Transverse colon (tissue), 4 donors: ENCODE measurements around the gene OR10H1. TPM values are rescaled to one million over a fixed set of nuclear protein-coding genes. Genes with fewer than 3 reads are reported as not detected.
"Not testable (repeated sequence)": the region's sequence is repeated elsewhere in the genome, so short reads cannot be mapped to it uniquely, and the experiment has no call there.

Experiments used
- DNase-seq: peaks from one replicate; pipeline ENCODE4 v3.0.0-alpha.2; 2019
- H3K27ac ChIP-seq, 4 donors: fragments of 200-600 bp; sonication (generic); 2 replicates each; pipeline ENCODE4 v1.5.1; 2016 to 2018; ENCODE audit warnings: inconsistent platforms in 4 of 4
- H3K27me3 ChIP-seq: fragments of 200-600 bp; sonication (generic); 2 replicates; pipeline ENCODE4 v1.5.1; 2017; ENCODE audit warnings: inconsistent platforms
- H3K36me3 ChIP-seq, 4 donors: fragments of 200-600 bp; sonication (generic); 2 replicates each; pipeline ENCODE4 v1.5.1; 2017 to 2019; ENCODE audit warnings: inconsistent platforms in 4 of 4
- H3K4me1 ChIP-seq, 4 donors: fragments of 200-600 bp; sonication (generic); 2 replicates each; pipeline ENCODE4 v1.5.1; 2017 to 2020; ENCODE audit warnings: inconsistent platforms in 4 of 4
- H3K4me3 ChIP-seq, 4 donors: fragments of 200-600 bp; sonication (generic); 1 replicate in 1 of 4; 2 replicates in 3 of 4; pipeline versions ENCODE4 v1.5.1 to v1.6.1; 2017 to 2019; ENCODE audit warnings: inconsistent platforms in 4 of 4
- H3K9me3 ChIP-seq, 2 donors: fragments of 200-600 bp; sonication (generic); 2 replicates each; pipeline ENCODE4 v1.5.1; 2017 to 2019; ENCODE audit warnings: inconsistent platforms in 2 of 2
- CTCF ChIP-seq, 5 experiments: fragments of 200-600 bp in 3 of 5; fragments of 450-650 bp in 2 of 5; sonication (generic) in 3 of 5; IDR thresholded peaks; 1 replicate in 2 of 5; 2 replicates in 3 of 5; pipeline ENCODE4 v1.5.1; 2016 to 2017; ENCODE audit warnings: antibody characterized with exemption in 5 of 5, inconsistent platforms in 3 of 5, mild to moderate bottlenecking in 2 of 5, moderate library complexity in 1 of 5
- EP300 ChIP-seq: sonication (generic); formaldehyde crosslinking; IDR thresholded peaks from one replicate; pipeline ENCODE4 v1.6.1; 2017; ENCODE audit warnings: antibody characterized with exemption, low read depth
- POLR2A ChIP-seq: fragments of 450-650 bp; IDR thresholded peaks from one replicate; pipeline ENCODE4 v1.6.1; 2016; ENCODE audit warnings: antibody characterized with exemption, mild to moderate bottlenecking, moderate library complexity
- POLR2AphosphoS5 ChIP-seq, 3 donors: sonication (generic); formaldehyde crosslinking; IDR thresholded peaks; one replicate each; pipeline ENCODE4 v1.6.1; 2016; ENCODE audit warnings: antibody characterized with exemption in 3 of 3
- WGBS, 2 donors: methylation state at CpG; one replicate each; pipeline ENCODE4 v1.1.5; 2018; ENCODE audit warnings: low coverage in 1 of 2; 5-methylcytosine and 5-hydroxymethylcytosine counted together
- in situ Hi-C, 4 donors: fragments of 200-750 bp; cut with MboI; loops; one replicate each; pipeline versions ENCODE4 v1.15.0 to v1.15.1; 2017; ENCODE audit warnings: low sequenced_read_pairs in 3 of 4, low pct_ligation_motif_present in 1 of 4, low pct_unique_long_range_greater_than_20kb in 1 of 4
- intact Hi-C: fragments of 100-400 bp; cut with DNase I; formaldehyde crosslinking; loops from one replicate; pipeline ENCODE4 v1.15.1; 2023; ENCODE audit warnings: low total_unique reads
- total RNA-seq, 4 donors: library from RNA; depleted of rRNA; stranded (reverse); fragments of >200 nt; gene quantifications; one replicate each; pipeline ENCODE4 v1.1.0, GENCODE V29; 2016

The OR10H1 gene
- total RNA-seq, 4 donors from 2014 or later = not detected

- Histone ChIP-seq H3K36me3 (no peaks in the 10 kb centered on the region), H3K4me3 (no peak overlapping the region), H3K27ac (no peak overlapping the region), H3K27me3 (no peaks in the 10 kb centered on the region), H3K4me1 (no peaks in the 10 kb centered on the region), H3K9me3 (no peaks in the 10 kb centered on the region)
- intact Hi-C loops (no loop called here), in situ Hi-C loops (no loop called here)
- no peak for DNase-seq
- TF ChIP-seq POLR2AphosphoS5 (IDR thresholded peaks at IDR 0.05) (no peak), POLR2A (no peak), CTCF (IDR thresholded peaks at IDR 0.05) (no peak), EP300 (no peak)
- WGBS, 2 donors = 69 to 74% methylated on average over 2 to 6 of the region's 6 CpGs
These were observed 45.1 kb upstream of the OR10H1 start for GRCh38 chr19:15860522-15860921.

- in situ Hi-C loops (no loop called here), intact Hi-C loops (no loop called here)
- Histone ChIP-seq H3K9me3 (no peaks in the 10 kb centered on the region), H3K27ac (no peak overlapping the region), H3K27me3 (no peaks in the 10 kb centered on the region), H3K4me3 (no peak overlapping the region), H3K36me3 (no peaks in the 10 kb centered on the region), H3K4me1 (no peaks in the 10 kb centered on the region)
- TF ChIP-seq POLR2A (no peak), EP300 (no peak), CTCF (IDR thresholded peaks at IDR 0.05) (no peak), POLR2AphosphoS5 (IDR thresholded peaks at IDR 0.05) (no peak)
- DNase-seq = no peak
- WGBS, 2 donors = 68 to 92% methylated on average over 4 to 6 of the region's 6 CpGs
These were observed 43.7 kb upstream of the OR10H1 start for GRCh38 chr19:15859187-15859586.

- Histone ChIP-seq H3K36me3 (no peaks in the 10 kb centered on the region), H3K27me3 (no peaks in the 10 kb centered on the region), H3K27ac (no peak overlapping the region), H3K4me1 (no peaks in the 10 kb centered on the region), H3K9me3 (no peaks in the 10 kb centered on the region), H3K4me3 (no peak overlapping the region)
- intact Hi-C loops = no loop called here
- 74% methylated on average over 3 of the region's 3 CpGs; no CpG with 5 or more reads in 1 of the 2 donors for WGBS, 2 donors
- no peak for DNase-seq
- TF ChIP-seq POLR2AphosphoS5 (IDR thresholded peaks at IDR 0.05) (no peak), POLR2A (no peak), EP300 (no peak), CTCF (IDR thresholded peaks at IDR 0.05) (no peak)
- in situ Hi-C loops = no loop called here
These were observed 34.9 kb upstream of the OR10H1 start for GRCh38 chr19:15850385-15850784.

GRCh38 chr19:15846923-15847322 is 31.5 kb upstream of the OR10H1 start:
- in situ Hi-C loops = loop anchor here in 1 of 4 donors (25.0 kb wide), 1 partner anchor 340 kb away; the partner anchor contains the start of genes AP1M1 and FAM32A
- H3K4me1 ChIP-seq = no peaks in the 10 kb centered on the region
- no peak for DNase-seq
- TF ChIP-seq EP300 = no peak
- TF ChIP-seq CTCF (IDR thresholded peaks at IDR 0.05) = no peak
- TF ChIP-seq POLR2A = no peak
- no peak for TF ChIP-seq POLR2AphosphoS5 (IDR thresholded peaks at IDR 0.05)
- H3K9me3 ChIP-seq = no peaks in the 10 kb centered on the region
- no peaks in the 10 kb centered on the region for H3K27me3 ChIP-seq
- no peaks in the 10 kb centered on the region for H3K36me3 ChIP-seq
- WGBS, 2 donors = 77% methylated on average over 6 of the region's 6 CpGs; no CpG with 5 or more reads in 1 of the 2 donors
- intact Hi-C loops = no loop called here
- H3K27ac ChIP-seq = no peak overlapping the region
- no peak overlapping the region for H3K4me3 ChIP-seq

- H3K27me3 ChIP-seq, H3K36me3 ChIP-seq, H3K27ac ChIP-seq, H3K4me3 ChIP-seq, H3K4me1 ChIP-seq, intact Hi-C loops, DNase-seq, H3K9me3 ChIP-seq: not testable (repeated sequence)
- 66 to 83% methylated on average over 2 to 8 of the region's 8 CpGs for WGBS, 2 donors
- in situ Hi-C loops = loop anchor here in 1 of 4 donors (25.0 kb wide), 1 partner anchor 343 kb away; the partner anchor contains the start of genes AP1M1 and FAM32A
These were observed 28.4 kb upstream of the OR10H1 start for GRCh38 chr19:15843894-15844222.
